Keratinocyte (primary cell): ENCODE results near the gene ZBTB38. TPM values are rescaled to one million over a fixed set of nuclear protein-coding genes. Genes with fewer than 3 reads are reported as not detected.

ENCODE experiments used
- DNase-seq: peaks from one replicate; pipeline ENCODE4 v3.0.0-alpha.2; 2011; ENCODE audit warnings: low read depth, missing footprints, low spot score
- FAIRE-seq: peaks from 2 replicates; lab custom pipeline; 2011; peaks lifted over from hg19 to GRCh38; lab: Jason Lieb, UNC
- H2AFZ ChIP-seq: 2 replicates; pipeline ENCODE4 v1.6.0; 2012; ENCODE audit warnings: low read length, control low read depth, inconsistent platforms; ENCODE audit not compliant: control insufficient read depth
- H3K27ac ChIP-seq: 2 replicates; pipeline ENCODE4 v1.5.1; 2011; ENCODE audit warnings: low read length; ENCODE audit not compliant: control insufficient read depth, insufficient read depth
- H3K27me3 ChIP-seq: 3 replicates; pipeline ENCODE4 v1.6.0; 2011; ENCODE audit warnings: low read length; ENCODE audit not compliant: control insufficient read depth, insufficient read depth; ENCODE audit errors: extremely low read depth
- H3K36me3 ChIP-seq, 2 experiments: 2 replicates in 1 of 2; 3 replicates in 1 of 2; pipeline ENCODE4 v1.5.1; 2011; ENCODE audit warnings: low read length in 2 of 2, mild to moderate bottlenecking in 1 of 2; ENCODE audit not compliant: control insufficient read depth in 2 of 2, insufficient read depth in 2 of 2; ENCODE audit errors: extremely low read depth in 1 of 2
- H3K4me1 ChIP-seq: 3 replicates; pipeline ENCODE4 v1.5.1; 2011; ENCODE audit warnings: low read length; ENCODE audit not compliant: control insufficient read depth, insufficient read depth; ENCODE audit errors: extremely low read depth
- H3K4me2 ChIP-seq: 3 replicates; pipeline ENCODE4 v1.6.0; 2011; ENCODE audit warnings: low read depth, low read length; ENCODE audit not compliant: control insufficient read depth, insufficient read depth; ENCODE audit errors: extremely low read depth
- H3K4me3 ChIP-seq, 3 experiments: fragments of 200-600 bp in 1 of 3; sonication (generic) in 1 of 3; 2 replicates in 2 of 3; 3 replicates in 1 of 3; pipeline ENCODE4 v1.5.1; 2011 to 2016; ENCODE audit warnings: low read length in 3 of 3, mild to moderate bottlenecking in 3 of 3, control low read depth in 2 of 3, inconsistent platforms in 1 of 3, low read depth in 1 of 3, mixed read lengths in 1 of 3, mixed run types in 1 of 3, moderate library complexity in 1 of 3; ENCODE audit not compliant: control insufficient read depth in 2 of 3, insufficient read depth in 2 of 3; ENCODE audit errors: extremely low read depth in 1 of 3
- H3K79me2 ChIP-seq: 2 replicates; pipeline ENCODE4 v1.6.0; 2012; ENCODE audit warnings: low read length; ENCODE audit not compliant: control insufficient read depth, insufficient read depth
- H3K9ac ChIP-seq: 3 replicates; pipeline ENCODE4 v1.6.0; 2011; ENCODE audit warnings: low read length; ENCODE audit not compliant: control insufficient read depth, insufficient read depth; ENCODE audit errors: extremely low read depth
- H3K9me1 ChIP-seq: 3 replicates; pipeline ENCODE4 v1.6.0; 2011; ENCODE audit warnings: low read length; ENCODE audit not compliant: control insufficient read depth, insufficient read depth; ENCODE audit errors: extremely low read depth
- H3K9me3 ChIP-seq: 2 replicates; pipeline ENCODE4 v1.5.1; 2012; ENCODE audit warnings: low read depth, low read length; ENCODE audit not compliant: control insufficient read depth
- H4K20me1 ChIP-seq: 3 replicates; pipeline ENCODE4 v1.6.0; 2011; ENCODE audit warnings: low read length; ENCODE audit not compliant: control insufficient read depth, insufficient read depth; ENCODE audit errors: extremely low read depth
- CTCF ChIP-seq, 3 experiments: IDR thresholded peaks in 1 of 3; conservative IDR thresholded peaks in 1 of 3; optimal IDR thresholded peaks in 1 of 3; 2 replicates in 2 of 3; 3 replicates in 1 of 3; pipeline versions ENCODE3 to v1.5.1; 2011; ENCODE audit warnings: low read length in 3 of 3, mild to moderate bottlenecking in 3 of 3, moderate library complexity in 2 of 3, control low read depth in 1 of 3, inconsistent platforms in 1 of 3; ENCODE audit not compliant: insufficient read depth in 2 of 3; ENCODE audit errors: extremely low read depth in 1 of 3
- EZH2 ChIP-seq: IDR thresholded peaks from one replicate; pipeline ENCODE4 v1.6.1; 2012; ENCODE audit warnings: inconsistent platforms, mild to moderate bottlenecking, low read length, moderate library complexity
- dilution Hi-C: fragments of 300-500 bp; cut with MboI; formaldehyde crosslinking; loops from one replicate; pipeline ENCODE4 v1.7.0; 2020; ENCODE audit warnings: low sequenced_read_pairs; ENCODE audit not compliant: extremely low pct_ligation_motif_present
- polyA plus RNA-seq, 5 experiments: library from polyadenylated mRNA; depleted of rRNA in 3 of 5; stranded (reverse) in 3 of 5; stranded (forward) in 1 of 5; unstranded in 1 of 5; fragments of >200 nt; gene quantifications; 1 replicate in 1 of 5; 2 replicates in 3 of 5; 3 replicates in 1 of 5; pipeline versions ENCODE4 v1.2.1 to v1.2.3, GENCODE V29; 2011 to 2012; ENCODE audit warnings: missing spikeins in 2 of 5, low read depth in 1 of 5, low replicate concordance in 1 of 5

Gene ZBTB38
- polyA plus RNA-seq, 1 donor (not counting 4 experiments of a cell fraction or from before 2014, with no cell fraction given) = 34.9 TPM

GRCh38 chr3:141350666-141351065 is 17.6 kb upstream of the ZBTB38 start:
- FAIRE-seq = no peak
- dilution Hi-C loops = no loop called here
- no peaks in the 10 kb centered on the region for H3K27me3 ChIP-seq

GRCh38 chr3:141352262-141352984 is 15.9 kb upstream of the ZBTB38 start:
- no peak overlapping the region for H3K4me2 ChIP-seq
- H3K9me1 ChIP-seq = no peaks in the 10 kb centered on the region
- no peak overlapping the region for H3K4me3 ChIP-seq
- DNase-seq (no peak), FAIRE-seq (no peak)
- no peaks in the 10 kb centered on the region for H4K20me1 ChIP-seq
- no peaks in the 10 kb centered on the region for H3K27me3 ChIP-seq
- no peaks in the 10 kb centered on the region for H3K79me2 ChIP-seq
- dilution Hi-C loops = no loop called here
- peaks cover 19% of the 10 kb centered on the region for H3K4me1 ChIP-seq
- no peak overlapping the region for H2AFZ ChIP-seq
- H3K9ac ChIP-seq = no peak overlapping the region
- TF ChIP-seq CTCF (optimal IDR thresholded peaks at IDR 0.05 in 1 of 3, IDR thresholded peaks at IDR 0.05 in 1 of 3, conservative IDR thresholded peaks at IDR 0.05 in 1 of 3; ENCODE audit: extremely low read depth in 1 of 3, insufficient read depth in 2 of 3, low read length in 3 of 3) = no peak
- TF ChIP-seq EZH2 = no peak
- no peak overlapping the region for H3K27ac ChIP-seq
- H3K9me3 ChIP-seq = no peaks in the 10 kb centered on the region
- no peaks in the 10 kb centered on the region for H3K36me3 ChIP-seq

More at GRCh38 chr3:141350666-141351065, 17.6 kb upstream of the ZBTB38 start:
- no peak overlapping the region for H3K27ac ChIP-seq
- no peak for DNase-seq
- no peaks in the 10 kb centered on the region for H4K20me1 ChIP-seq
- no peak overlapping the region for H3K4me2 ChIP-seq
- H3K79me2 ChIP-seq = no peaks in the 10 kb centered on the region
- no peaks in the 10 kb centered on the region for H3K9me3 ChIP-seq
- no peak overlapping the region for H3K9ac ChIP-seq
- H2AFZ ChIP-seq = no peak overlapping the region
- no peak overlapping the region for H3K4me3 ChIP-seq
- H3K36me3 ChIP-seq = no peaks in the 10 kb centered on the region
- TF ChIP-seq CTCF (optimal IDR thresholded peaks at IDR 0.05 in 1 of 3, IDR thresholded peaks at IDR 0.05 in 1 of 3, conservative IDR thresholded peaks at IDR 0.05 in 1 of 3; ENCODE audit: extremely low read depth in 1 of 3, insufficient read depth in 2 of 3, low read length in 3 of 3) (no peak), EZH2 (no peak)
- peaks cover 19% of the 10 kb centered on the region for H3K4me1 ChIP-seq
- H3K9me1 ChIP-seq = no peaks in the 10 kb centered on the region
